GM23338 (cell line): ENCODE results near the gene AP1G2. TPM values are rescaled to one million over a fixed set of nuclear protein-coding genes. Genes with fewer than 3 reads are reported as not detected.

Experiments used
- ATAC-seq: fragments of 200-7000 bp; cut with Tn5 transposase; 3 replicates; pipeline ENCODE4 v1.9.1; 2020
- DNase-seq: peaks from one replicate; pipeline ENCODE4 v3.0.0-alpha.2; 2015; ENCODE audit warnings: low spot score
- H2AFZ ChIP-seq: fragments of 200-600 bp; sonication (generic); 2 replicates; pipeline ENCODE4 v1.8.0; 2016; ENCODE audit warnings: antibody characterized with exemption, mild to moderate bottlenecking, moderate library complexity
- H3F3A ChIP-seq: fragments of 200-600 bp; sonication (generic); replicated peaks from 2 replicates; pipeline ENCODE4 v1.8.0; 2017; ENCODE audit warnings: antibody characterized with exemption, mixed run types, low read depth
- H3K27ac ChIP-seq: fragments of 200-600 bp; sonication (generic); 2 replicates; pipeline ENCODE4 v1.6.1; 2016; ENCODE audit warnings: low read depth
- H3K27me3 ChIP-seq: fragments of 200-600 bp; sonication (generic); 2 replicates; pipeline ENCODE4 v1.8.0; 2016; ENCODE audit warnings: mild to moderate bottlenecking, mixed run types, moderate library complexity; ENCODE audit not compliant: insufficient read depth
- H3K36me3 ChIP-seq: fragments of 200-600 bp; sonication (generic); 2 replicates; pipeline ENCODE4 v1.8.0; 2016; ENCODE audit warnings: mild to moderate bottlenecking; ENCODE audit not compliant: insufficient read depth
- H3K4me1 ChIP-seq: fragments of 200-600 bp; sonication (generic); 2 replicates; pipeline ENCODE4 v1.8.0; 2016; ENCODE audit warnings: mild to moderate bottlenecking, moderate library complexity; ENCODE audit not compliant: insufficient read depth
- H3K4me2 ChIP-seq: fragments of 200-600 bp; sonication (generic); 2 replicates; pipeline ENCODE4 v1.7.1; 2017; ENCODE audit warnings: mixed run types
- H3K4me3 ChIP-seq: fragments of 200-600 bp; sonication (generic); 2 replicates; pipeline ENCODE4 v1.6.1; 2016; ENCODE audit warnings: mixed run types
- H3K79me2 ChIP-seq: fragments of 200-600 bp; sonication (generic); replicated peaks from 2 replicates; pipeline ENCODE4 v1.8.0; 2017; ENCODE audit warnings: mild to moderate bottlenecking; ENCODE audit not compliant: insufficient read depth
- H3K9me2 ChIP-seq: fragments of 200-600 bp; sonication (generic); 2 replicates; pipeline ENCODE4 v1.8.0; 2017; ENCODE audit not compliant: insufficient read depth
- H4K20me1 ChIP-seq: fragments of 200-600 bp; sonication (generic); replicated peaks from 2 replicates; pipeline ENCODE4 v1.8.0; 2017; ENCODE audit warnings: mild to moderate bottlenecking; ENCODE audit not compliant: insufficient read depth
- H3K27ac Mint-ChIP-seq: 2 replicates; pipeline ENCODE4 v1.8.0; 2020; ENCODE audit warnings: inconsistent platforms, mild to moderate bottlenecking, moderate library complexity, mixed read lengths
- H3K27me3 Mint-ChIP-seq: 3 replicates; pipeline ENCODE4 v1.8.0; 2022; ENCODE audit warnings: low read depth, mild to moderate bottlenecking, moderate library complexity, mixed read lengths, inconsistent platforms; ENCODE audit not compliant: insufficient read depth, poor library complexity
- H3K36me3 Mint-ChIP-seq: 3 replicates; pipeline ENCODE4 v1.8.0; 2021; ENCODE audit warnings: low read depth, mild to moderate bottlenecking, inconsistent platforms, moderate library complexity, mixed read lengths
- H3K4me1 Mint-ChIP-seq: 3 replicates; pipeline ENCODE4 v1.8.0; 2020; ENCODE audit warnings: mild to moderate bottlenecking, inconsistent platforms, mixed read lengths
- H3K4me3 Mint-ChIP-seq: 3 replicates; pipeline ENCODE4 v1.8.0; 2021; ENCODE audit warnings: moderate library complexity, mild to moderate bottlenecking, inconsistent platforms, mixed read lengths
- H3K9me3 Mint-ChIP-seq: 3 replicates; pipeline ENCODE4 v1.8.0; 2020; ENCODE audit warnings: moderate library complexity, mild to moderate bottlenecking, inconsistent platforms, mixed read lengths
- CTCF ChIP-seq, 2 experiments: fragments of 200-600 bp in 1 of 2; sonication (generic) in 1 of 2; conservative IDR thresholded peaks; 2 replicates each; pipeline versions ENCODE4 v1.5.1 to v1.6.1; 2016 to 2017; ENCODE audit warnings: antibody characterized with exemption in 2 of 2, low read depth in 2 of 2, mild to moderate bottlenecking in 2 of 2, moderate library complexity in 1 of 2
- ETS1 ChIP-seq: IDR thresholded peaks from 2 replicates; pipeline ENCODE4 v1.6.1; 2016; ENCODE audit warnings: antibody characterized with exemption
- EZH2 ChIP-seq: fragments of 200-600 bp; sonication (generic); IDR thresholded peaks from one replicate; pipeline ENCODE4 v1.8.0; 2017; ENCODE audit warnings: antibody characterized with exemption, mild to moderate bottlenecking, low read depth; ENCODE audit not compliant: unreplicated experiment
- EZH2phosphoT487 ChIP-seq: fragments of 200-600 bp; sonication (generic); IDR thresholded peaks from one replicate; pipeline ENCODE4 v1.8.1; 2018; ENCODE audit warnings: antibody characterized with exemption; ENCODE audit not compliant: unreplicated experiment
- JUNB ChIP-seq: IDR thresholded peaks from one replicate; pipeline ENCODE4 v1.6.1; 2016; ENCODE audit warnings: antibody characterized with exemption; ENCODE audit not compliant: unreplicated experiment
- NANOG ChIP-seq: IDR thresholded peaks from 2 replicates; pipeline ENCODE4 v1.6.1; 2016; ENCODE audit warnings: antibody characterized with exemption, borderline replicate concordance
- POLR2AphosphoS5 ChIP-seq: IDR thresholded peaks from 2 replicates; pipeline ENCODE4 v1.6.1; 2016; ENCODE audit warnings: antibody characterized with exemption, low read depth
- REST ChIP-seq: IDR thresholded peaks from one replicate; pipeline ENCODE4 v1.6.1; 2018; ENCODE audit warnings: antibody characterized with exemption; ENCODE audit not compliant: unreplicated experiment
- STAT1 ChIP-seq: IDR thresholded peaks from one replicate; pipeline ENCODE4 v1.6.1; 2016; ENCODE audit warnings: antibody characterized with exemption; ENCODE audit not compliant: unreplicated experiment
- ZNF114 ChIP-seq: fragments of 250-450 bp; sonication (Bioruptor Pico); IDR thresholded peaks from 2 replicates; pipeline ENCODE4 v1.5.0; 2020; ENCODE audit warnings: mild to moderate bottlenecking, moderate library complexity
- ZNF331 ChIP-seq: fragments of 250-450 bp; sonication (Bioruptor Pico); IDR thresholded peaks from 2 replicates; pipeline ENCODE4 v1.5.0; 2020; ENCODE audit warnings: low read depth, mild to moderate bottlenecking, moderate library complexity
- ZNF462 ChIP-seq: fragments of 250-450 bp; sonication (Bioruptor Pico); IDR thresholded peaks from 2 replicates; pipeline ENCODE4 v1.5.0; 2020; ENCODE audit warnings: mild to moderate bottlenecking, moderate library complexity
- polyA plus RNA-seq: library from polyadenylated mRNA; unstranded; fragments of >200 nt; fragmentation: Nextera tagmentation; extraction: Ambion mirVana; gene quantifications from 2 replicates; pipeline ENCODE4 v1.2.1, GENCODE V29; 2016
- total RNA-seq: library from RNA; depleted of rRNA; stranded (reverse); fragments of >200 nt; shearing (Covaris generic); gene quantifications from 2 replicates; pipeline ENCODE4 v1.2.3, GENCODE V29; 2014

The AP1G2 gene
- total and polyA plus RNA-seq, 2 experiments from 2014 or later, result 55.3 to 63.5 TPM

- no peak for DNase-seq
Measured at GRCh38 chr14:23514644-23514957, 53.0 kb downstream of the AP1G2 start.

More at GRCh38 chr14:23514644-23514957, 53.0 kb downstream of the AP1G2 start:
- ATAC-seq, result no peak
- no peak overlapping the region for H3K27ac Mint-ChIP-seq
- peaks cover 33% of the 10 kb centered on the region for H3K4me1 ChIP-seq
- H2AFZ ChIP-seq, result no peak overlapping the region
- no peaks in the 10 kb centered on the region for H3K79me2 ChIP-seq
- H3K36me3 ChIP-seq, result no peaks in the 10 kb centered on the region
- 0 out of 2 replicates have a peak, but pooled peaks cover 10% of the 10 kb centered on the region for H3K9me2 ChIP-seq
- H3K4me3 ChIP-seq, result no peak overlapping the region
- no peaks in the 10 kb centered on the region for H4K20me1 ChIP-seq
- no peaks in the 10 kb centered on the region for H3K27me3 ChIP-seq
- H3K27me3 Mint-ChIP-seq, result peaks cover 17% of the 10 kb centered on the region
- no peaks in the 10 kb centered on the region for H3F3A ChIP-seq
- no peak overlapping the region for H3K4me3 Mint-ChIP-seq
- no peaks in the 10 kb centered on the region for H3K36me3 Mint-ChIP-seq
- H3K9me3 Mint-ChIP-seq, result no peaks in the 10 kb centered on the region
- H3K27ac ChIP-seq, result no peak overlapping the region
- peaks cover 40% of the 10 kb centered on the region for H3K4me1 Mint-ChIP-seq
- no peak overlapping the region for H3K4me2 ChIP-seq
- TF ChIP-seq REST (no peak), POLR2AphosphoS5 (no peak), NANOG (no peak), JUNB (no peak), STAT1 (no peak), ZNF331 (CRISPR knock-in tag) (no peak), EZH2phosphoT487 (no peak), ZNF462 (CRISPR knock-in tag) (no peak), ETS1 (no peak), ZNF114 (no peak), EZH2 (no peak), CTCF (conservative IDR thresholded peaks at IDR 0.05; ENCODE audit: low read depth in 2 of 2) (no peak)
